Kidney (tissue), 14 donors: Measurements from ENCODE around the gene ZMYM3. TPM values are rescaled to one million over a fixed set of nuclear protein-coding genes. Genes with fewer than 3 reads are reported as not detected.
A peak's percentile ranks its signal among the peaks of the same experiment; 100 is the strongest.

Experiments
- DNase-seq, 5 donors: peaks; one replicate each; pipeline ENCODE4 v3.0.0-alpha.2; 2013 to 2020
- FAIRE-seq: peaks from 2 replicates; lab custom pipeline; 2012; peaks lifted over from hg19 to GRCh38; lab: Jason Lieb, UNC
- H3K27ac ChIP-seq, 2 donors: one replicate each; pipeline ENCODE4 v1.7.0; 2013; ENCODE audit warnings: low read depth in 2 of 2, low read length in 2 of 2, inconsistent platforms in 1 of 2
- H3K27me3 ChIP-seq: one replicate; pipeline ENCODE4 v1.7.1; 2013; ENCODE audit warnings: low read length, inconsistent platforms; ENCODE audit not compliant: control insufficient read depth, insufficient read depth
- H3K36me3 ChIP-seq, 3 donors: one replicate each; pipeline versions ENCODE4 v1.7.0 to v1.7.1; 2013; ENCODE audit warnings: low read length in 3 of 3, control low read depth in 1 of 3, inconsistent platforms in 1 of 3; ENCODE audit not compliant: insufficient read depth in 3 of 3, control insufficient read depth in 2 of 3
- H3K4me1 ChIP-seq, 3 donors: one replicate each; pipeline versions ENCODE4 v1.7.0 to v1.7.1; 2013; ENCODE audit warnings: low read length in 3 of 3, inconsistent platforms in 1 of 3, low read depth in 1 of 3; ENCODE audit not compliant: control insufficient read depth in 2 of 3, insufficient read depth in 2 of 3
- H3K4me3 ChIP-seq, 3 donors: one replicate each; pipeline versions ENCODE4 v1.7.0 to v1.8.1; 2013; ENCODE audit warnings: low read length in 3 of 3, control low read depth in 1 of 3, inconsistent platforms in 1 of 3
- H3K9ac ChIP-seq, 3 donors: one replicate each; pipeline versions ENCODE4 v1.7.0 to v1.7.1; 2013; ENCODE audit warnings: low read length in 3 of 3, control low read depth in 1 of 3, inconsistent platforms in 1 of 3
- H3K9me3 ChIP-seq, 3 donors: one replicate each; pipeline versions ENCODE4 v1.7.0 to v1.7.1; 2013; ENCODE audit warnings: low read length in 3 of 3, control low read depth in 1 of 3, inconsistent platforms in 1 of 3; ENCODE audit not compliant: control insufficient read depth in 2 of 3, insufficient read depth in 1 of 3
- intact Hi-C: fragments of 100-400 bp; cut with DNase I; formaldehyde crosslinking; loops from one replicate; pipeline ENCODE4 v1.11.1; 2022
- polyA plus RNA-seq: library from polyadenylated mRNA; stranded (reverse); fragments of 350-450 nt; fragmentation: Illumina TruSeq; extraction: RNeasy Lipid Tissue Mini Kit (QIAGEN cat#74804); gene quantifications from one replicate; pipeline ENCODE4 v1.2.3, GENCODE V29; 2014; ENCODE audit warnings: low read depth, low replicate concordance; ENCODE audit not compliant: insufficient read depth
- total RNA-seq: library from RNA; stranded (reverse); fragmentation: NEBNext Ultra II Directional; extraction: Animal tissue kit (Norgen Biotek cat#: 25700); gene quantifications from one replicate; pipeline ENCODE4 v1.2.1, GENCODE V29; 2021
- TF ChIP-seq, protein P1 (sequence below): IDR thresholded peaks from 3 replicates; pipeline ENCODE4 v1.5.1; 2012; ENCODE audit warnings: mild to moderate bottlenecking, moderate library complexity, borderline replicate concordance; ENCODE audit not compliant: insufficient read depth; ENCODE audit errors: extremely low read depth
- donor health status: control.
- donor health status: control.
- donor health status: control.
- donor health status: control.
- donor health status: control.
- donor health status: DM: yes; HTN: yes; CAD: no.
- donor health status: Normal renal cell carcinoma (clear cell type).

The ZMYM3 gene
- total and polyA plus RNA-seq, 2 donors from 2014 or later = 9.7 to 26.7 TPM

DNA sequence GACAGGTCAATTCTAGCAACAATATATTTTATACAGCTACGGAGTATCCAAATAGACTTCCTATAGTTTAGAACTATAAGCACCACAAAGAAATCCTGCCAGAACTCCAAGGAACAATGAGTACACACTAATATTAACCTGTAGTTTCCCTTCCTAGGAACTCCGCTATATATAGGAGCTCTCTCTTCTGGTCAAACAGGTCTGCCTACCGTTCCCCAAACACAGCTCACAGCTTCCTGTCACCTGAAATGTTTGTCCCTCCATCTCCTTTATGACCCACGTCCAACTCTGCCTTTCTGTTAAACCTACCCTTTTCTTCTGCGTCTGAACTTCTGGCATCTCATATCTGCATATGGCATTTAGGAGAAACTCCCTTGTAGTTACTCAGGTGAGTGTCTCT, 41.4 kb downstream of the ZMYM3 start:
- no peaks in the 10 kb centered on the region for H3K36me3 ChIP-seq
- intact Hi-C loops = no loop called here
- TF ChIP-seq, protein P1, sequence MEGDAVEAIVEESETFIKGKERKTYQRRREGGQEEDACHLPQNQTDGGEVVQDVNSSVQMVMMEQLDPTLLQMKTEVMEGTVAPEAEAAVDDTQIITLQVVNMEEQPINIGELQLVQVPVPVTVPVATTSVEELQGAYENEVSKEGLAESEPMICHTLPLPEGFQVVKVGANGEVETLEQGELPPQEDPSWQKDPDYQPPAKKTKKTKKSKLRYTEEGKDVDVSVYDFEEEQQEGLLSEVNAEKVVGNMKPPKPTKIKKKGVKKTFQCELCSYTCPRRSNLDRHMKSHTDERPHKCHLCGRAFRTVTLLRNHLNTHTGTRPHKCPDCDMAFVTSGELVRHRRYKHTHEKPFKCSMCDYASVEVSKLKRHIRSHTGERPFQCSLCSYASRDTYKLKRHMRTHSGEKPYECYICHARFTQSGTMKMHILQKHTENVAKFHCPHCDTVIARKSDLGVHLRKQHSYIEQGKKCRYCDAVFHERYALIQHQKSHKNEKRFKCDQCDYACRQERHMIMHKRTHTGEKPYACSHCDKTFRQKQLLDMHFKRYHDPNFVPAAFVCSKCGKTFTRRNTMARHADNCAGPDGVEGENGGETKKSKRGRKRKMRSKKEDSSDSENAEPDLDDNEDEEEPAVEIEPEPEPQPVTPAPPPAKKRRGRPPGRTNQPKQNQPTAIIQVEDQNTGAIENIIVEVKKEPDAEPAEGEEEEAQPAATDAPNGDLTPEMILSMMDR = no peak
- H3K9me3 ChIP-seq = no peaks in the 10 kb centered on the region
- H3K9ac ChIP-seq = no peak overlapping the region
- no peak overlapping the region for H3K27ac ChIP-seq
- H3K4me3 ChIP-seq = no peak overlapping the region
- DNase-seq = no peak
- peaks cover 0 to 3% (median 2%) of the 10 kb centered on the region in 3 donors for H3K4me1 ChIP-seq
- FAIRE-seq = no peak
- no peaks in the 10 kb centered on the region for H3K27me3 ChIP-seq

GRCh38 chrX:71210816-71211215, 43.1 kb downstream of the ZMYM3 start:
- no peak for FAIRE-seq
- H3K27me3 ChIP-seq = no peaks in the 10 kb centered on the region
- intact Hi-C loops = no loop called here

DNA sequence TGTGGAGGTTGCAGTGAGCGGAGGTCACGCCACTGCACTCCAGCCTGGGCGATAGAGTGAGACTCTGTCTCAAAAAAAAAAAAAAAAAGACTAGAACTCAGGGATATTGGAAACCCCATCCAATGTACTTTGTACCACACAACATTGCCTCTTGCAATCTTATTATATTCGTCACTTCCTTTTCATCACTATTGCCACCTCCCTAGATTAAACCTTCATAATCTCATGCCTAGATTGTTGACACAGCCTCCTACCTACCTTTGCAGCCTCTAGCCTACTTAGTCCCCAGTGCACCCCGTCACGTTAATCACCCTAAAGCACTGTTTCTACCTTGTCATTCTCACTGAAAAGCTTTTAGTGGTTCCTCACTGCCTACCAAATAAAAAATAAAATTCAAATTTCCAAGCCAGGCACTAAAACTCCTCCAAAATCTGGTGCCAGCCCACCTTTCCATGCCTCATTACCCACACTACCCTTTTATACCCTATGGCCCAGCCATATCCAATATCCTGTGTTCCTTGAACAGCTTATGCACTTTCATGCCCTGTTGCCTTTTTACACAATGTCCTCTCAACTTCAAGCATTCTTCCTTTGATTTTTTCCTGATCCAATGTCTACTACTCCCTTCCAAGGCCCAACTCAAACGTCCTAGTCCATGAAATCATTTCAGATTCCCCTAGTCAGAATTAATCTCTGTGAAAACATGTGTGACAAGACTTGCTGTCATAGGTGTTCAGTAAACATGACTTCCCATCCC, 54.5 kb downstream of the ZMYM3 start:
- H3K4me1 ChIP-seq = no peaks in the 10 kb centered on the region
- no peak overlapping the region for H3K4me3 ChIP-seq
- FAIRE-seq = no peak
- intact Hi-C loops = no loop called here
- H3K9ac ChIP-seq = no peak overlapping the region
- TF ChIP-seq, protein P1 = no peak
- no peaks in the 10 kb centered on the region for H3K36me3 ChIP-seq
- no peak overlapping the region for H3K27ac ChIP-seq
- H3K27me3 ChIP-seq = no peaks in the 10 kb centered on the region
- H3K9me3 ChIP-seq = no peaks in the 10 kb centered on the region
- peak in 2 of 5 donors; percentile 52 to 63 for DNase-seq

More at GRCh38 chrX:71210816-71211215, 43.1 kb downstream of the ZMYM3 start:
- Histone ChIP-seq H3K4me1 (peaks cover 0 to 3% (median 2%) of the 10 kb centered on the region in 3 donors), H3K9me3 (no peaks in the 10 kb centered on the region), H3K36me3 (no peaks in the 10 kb centered on the region), H3K27ac (no peak overlapping the region), H3K9ac (no peak overlapping the region), H3K4me3 (no peak overlapping the region)
- TF ChIP-seq, protein P1 = no peak
- DNase-seq = no peak
